Measurements from ENCODE around the gene TUT7.
A peak's percentile ranks its signal among the peaks of the same experiment; 100 is the strongest.
"Not testable (repeated sequence)": the region's sequence is repeated elsewhere in the genome, so short reads cannot be mapped to it uniquely, and the experiment has no call there.

TUT7 gene
- total RNA-seq, result 33.9 to 157 (median 77.8) reads per million in 17 experiments

- peak; percentile 95 to 99 (median 98) for DNase-seq
Observed at GRCh38 chr9:86354011-86354817, at the start of gene TUT7. TUT7 (minus strand) TSS chr9:86354410; CDS start chr9:86353199, 1,211 bp downstream.

GRCh38 chr9:86402591-86402990 is 48.4 kb upstream of the TUT7 start:
- DNase-seq, result no peak

- no peak for DNase-seq
Observed at GRCh38 chr9:86396412-86396811, 42.2 kb upstream of the TUT7 start.

- not testable (repeated sequence) for DNase-seq
Observed at GRCh38 chr9:86390184-86390583, 36.0 kb upstream of the TUT7 start.

- DNase-seq, result peak in 2 of 4 experiments; percentile 50 to 53
Observed at GRCh38 chr9:86389628-86390027, 35.4 kb upstream of the TUT7 start.

- DNase-seq, result no peak
Observed at GRCh38 chr9:86387376-86387775, 33.2 kb upstream of the TUT7 start.

- DNase-seq, result not testable (repeated sequence)
Observed at GRCh38 chr9:86383000-86383399, 28.8 kb upstream of the TUT7 start.

- no peak for DNase-seq
Observed at GRCh38 chr9:86376016-86376415, 21.8 kb upstream of the TUT7 start.

GRCh38 chr9:86369810-86370209 is 15.6 kb upstream of the TUT7 start:
- DNase-seq, result no peak

- peak; percentile 70 to 96 (median 84) for DNase-seq
Observed at GRCh38 chr9:86368871-86369521, 14.8 kb upstream of the TUT7 start.

GRCh38 chr9:86361176-86361575 is 7.0 kb upstream of the TUT7 start:
- no peak for DNase-seq

GRCh38 chr9:86359151-86359879 is 5.1 kb upstream of the TUT7 start:
- peak; percentile 72 to 88 (median 80) for DNase-seq

GRCh38 chr9:86356871-86357866 is 3.0 kb upstream of the TUT7 start:
- no peak for DNase-seq

- no peak for DNase-seq
Observed at GRCh38 chr9:86355814-86356213, 1.6 kb upstream of the TUT7 start.

GRCh38 chr9:86354818-86355309 is 654 bp upstream of the TUT7 start:
- DNase-seq, result peak in 3 of 4 experiments; percentile 13 to 34 (median 18)

GRCh38 chr9:86353655-86354010 is 577 bp downstream of the TUT7 start:
- DNase-seq, result peak in 3 of 4 experiments; percentile 11 to 17 (median 12)

- peak; percentile 29 to 66 (median 48) for DNase-seq
Observed at GRCh38 chr9:86352440-86353077, 1.7 kb downstream of the TUT7 start.

GRCh38 chr9:86351880-86352279 is 2.3 kb downstream of the TUT7 start:
- DNase-seq, result no peak

- peak; percentile 52 to 70 (median 63) for DNase-seq
Observed at GRCh38 chr9:86350006-86350760, 4.0 kb downstream of the TUT7 start.

GRCh38 chr9:86349271-86349670 is 4.9 kb downstream of the TUT7 start:
- no peak for DNase-seq

All from suppressor macrophage (primary cell).